ENCODE data around the gene CNTNAP4. TPM values are rescaled to one million over a fixed set of nuclear protein-coding genes. Genes with fewer than 3 reads are reported as not detected.

Gene CNTNAP4
- polyA plus RNA-seq, 1 of the 3 experiments (the other 2 are of a cell fraction) = not detected

GRCh38 chr16:76450890-76451289 lies 173.7 kb downstream of the CNTNAP4 start:
- Histone ChIP-seq H3K4me2 (no peak overlapping the region), H3F3A (replicated peaks; ENCODE audit: insufficient read depth) (no peaks in the 10 kb centered on the region), H3K9me3 (no peaks in the 10 kb centered on the region), H3K4me3 (ENCODE audit: low read depth in 2 of 2, low read length in 1 of 2) (no peak overlapping the region), H3K27me3 (ENCODE audit: insufficient read depth) (no peaks in the 10 kb centered on the region), H4K20me1 (ENCODE audit: insufficient read depth) (no peaks in the 10 kb centered on the region), H3K36me3 (replicated peaks in 1 of 2; ENCODE audit: control insufficient read depth in 1 of 2, insufficient read depth in 2 of 2, low read length in 1 of 2) (no peaks in the 10 kb centered on the region), H3K79me2 (ENCODE audit: insufficient read depth) (no peaks in the 10 kb centered on the region), H3K27ac (ENCODE audit: low read depth in 2 of 2, low read length in 1 of 2) (no peak overlapping the region), H2AFZ (ENCODE audit: low read depth) (no peak overlapping the region), H3K9ac (no peak overlapping the region), H3K4me1 (ENCODE audit: control insufficient read depth in 1 of 2, insufficient read depth in 2 of 2, low read depth in 1 of 2, low read length in 1 of 2) (no peaks in the 10 kb centered on the region; a peak in 1 of 4 replicates), H3K9me2 (no peaks in the 10 kb centered on the region)
- DNase-seq = no peak
- TF ChIP-seq PBX3 (IDR thresholded peaks at IDR 0.05) (no peak), ZBTB33 (IDR thresholded peaks at IDR 0.05; ENCODE audit: borderline replicate concordance, low read depth) (no peak), EZH2phosphoT487 (IDR thresholded peaks at IDR 0.05; ENCODE audit: borderline replicate concordance, low read depth) (no peak), POLR2AphosphoS5 (IDR thresholded peaks at IDR 0.05; ENCODE audit: low read depth, low read length) (no peak), MAX (IDR thresholded peaks at IDR 0.05; ENCODE audit: low read depth) (no peak), JUND (IDR thresholded peaks at IDR 0.05) (no peak), GABPA (IDR thresholded peaks at IDR 0.05; ENCODE audit: low read depth) (no peak), SMC3 (IDR thresholded peaks at IDR 0.05; ENCODE audit: low read depth, low read length) (no peak), NFIC (IDR thresholded peaks at IDR 0.05; ENCODE audit: borderline replicate concordance) (no peak), YY1 (IDR thresholded peaks at IDR 0.05; ENCODE audit: low read depth) (no peak), RXRA (IDR thresholded peaks at IDR 0.05; ENCODE audit: borderline replicate concordance, low read depth) (no peak), FOXJ3 (CRISPR knock-in tag; IDR thresholded peaks at IDR 0.05) (no peak), CHD2 (IDR thresholded peaks at IDR 0.05; ENCODE audit: low read length, partially characterized antibody) (no peak), FOXM1 (IDR thresholded peaks at IDR 0.05; ENCODE audit: low read depth) (no peak), FOSL2 (IDR thresholded peaks at IDR 0.05; ENCODE audit: borderline replicate concordance, low read depth) (no peak), NRF1 (IDR thresholded peaks at IDR 0.05; ENCODE audit: low read depth, low read length) (no peak), TEAD4 (IDR thresholded peaks at IDR 0.05; ENCODE audit: borderline replicate concordance, insufficient read depth) (no peak), RFX5 (IDR thresholded peaks at IDR 0.05; ENCODE audit: low read length) (no peak), EP300 (IDR thresholded peaks at IDR 0.05; ENCODE audit: borderline replicate concordance in 1 of 2, low read depth in 1 of 2, low read length in 1 of 2) (no peak)
- ChIA-PET CTCF (interaction anchor here (1.1 kb wide), 1 partner anchor 22 kb away, joined by 3 read pairs; no protein-coding TSS in a partner anchor), POLR2A (no interaction called here)
- 74% methylated on average over 6 of the region's 6 CpGs for WGBS (ENCODE audit: low lambda C conversion rate)

All from SK-N-SH (cell line).